HG03045 (cell line): ENCODE measurements around the gene DUOX2.
A peak's percentile ranks its signal among the peaks of the same experiment; 100 is the strongest.
"Not testable (repeated sequence)": the region's sequence is repeated elsewhere in the genome, so short reads cannot be mapped to it uniquely, and the experiment has no call there.

Experiments used
- ATAC-seq: cut with Tn5 transposase; IDR thresholded peaks from one replicate; pipeline ENCODE4 v1.9.1; 2021; ENCODE audit warnings: mild to moderate bottlenecking, moderate library complexity; ENCODE audit not compliant: unreplicated experiment

Gene DUOX2

DNA sequence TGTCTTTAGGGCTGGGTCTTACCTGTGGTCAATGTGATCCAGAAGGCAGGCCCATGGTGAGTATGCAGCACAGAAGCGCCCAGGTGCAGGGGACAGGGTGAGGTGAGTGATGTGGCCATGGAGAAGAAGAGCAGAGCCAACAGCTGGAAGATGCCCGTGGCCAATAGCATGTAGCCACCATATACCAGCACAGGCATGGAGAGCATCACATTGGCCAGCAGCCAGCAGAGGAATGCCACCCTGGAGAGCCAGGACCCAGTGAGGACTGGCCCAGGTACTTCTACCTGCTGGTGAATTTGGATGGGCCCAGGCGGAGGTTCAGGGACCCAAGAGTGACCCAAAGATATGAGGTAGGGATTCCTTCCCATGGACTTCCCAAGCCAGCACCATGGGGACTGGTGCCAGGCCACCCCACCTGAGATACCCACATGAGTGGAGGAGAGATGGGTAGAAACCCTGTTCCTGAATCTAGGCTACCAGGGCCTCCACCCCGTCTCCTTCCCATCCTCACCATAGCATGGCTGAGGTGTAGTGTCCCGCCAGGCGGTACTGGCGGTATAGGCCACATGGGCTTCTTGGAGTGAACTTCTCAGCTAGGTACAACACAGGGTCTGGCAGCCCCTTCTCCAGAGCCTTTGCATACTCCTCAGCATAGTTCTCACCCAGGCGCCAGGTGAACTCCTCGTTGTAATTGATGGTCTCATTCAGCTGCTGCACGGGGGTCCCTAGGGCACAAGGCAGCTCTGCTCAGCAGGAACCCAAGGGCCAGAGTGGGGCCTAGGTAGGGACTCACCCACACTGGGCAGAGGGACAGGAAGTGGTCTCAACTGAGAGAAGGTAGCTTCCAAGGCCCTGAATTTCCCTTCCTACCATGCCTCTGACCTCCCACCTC, 6.4 kb upstream of the DUOX2 start:
- no peak for ATAC-seq

DNA sequence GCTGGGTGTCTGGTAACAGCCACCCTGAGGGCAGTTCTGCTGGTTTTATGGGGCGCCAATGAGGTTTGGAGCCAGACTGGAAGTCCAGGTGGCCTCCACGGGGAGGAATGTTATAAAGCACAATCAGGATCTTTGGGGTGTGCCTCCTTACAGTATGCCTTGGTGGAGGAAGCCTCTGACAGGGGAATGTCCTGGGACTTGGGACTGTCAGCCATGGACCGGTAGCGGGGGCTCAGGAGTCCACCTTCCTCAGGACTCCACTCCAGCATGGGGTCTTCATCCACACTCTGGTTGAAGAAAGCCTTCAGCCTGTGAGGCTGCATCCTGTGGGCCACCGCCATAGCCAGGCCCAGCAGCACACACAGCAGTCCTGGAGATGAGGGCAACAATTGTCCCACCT, 5.0 kb upstream of the DUOX2 start:
- ATAC-seq: no peak

DNA sequence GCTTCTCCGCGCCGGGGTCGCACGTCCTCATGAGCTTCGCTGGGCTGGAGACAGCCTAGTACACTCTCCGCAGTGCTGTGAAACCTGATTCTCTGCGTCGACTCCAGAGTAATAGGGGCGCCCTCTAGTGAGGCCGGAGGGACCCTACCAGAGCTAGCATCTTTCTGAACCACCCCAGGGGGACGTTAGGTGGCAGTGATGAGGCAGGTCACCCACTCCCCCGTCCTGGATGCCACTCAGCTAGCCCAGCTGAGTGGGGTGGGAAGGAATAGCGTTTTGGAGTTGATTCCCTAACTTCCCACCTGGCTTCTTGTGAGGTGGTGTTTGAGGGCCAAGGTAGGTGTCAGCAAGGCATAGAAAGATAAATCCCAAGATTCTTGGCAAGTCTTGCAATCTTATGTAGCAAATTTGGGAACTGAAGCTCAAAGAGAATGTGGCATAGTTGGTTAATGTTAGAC, 4.2 kb upstream of the DUOX2 start:
- peak; percentile 85 for ATAC-seq

DNA sequence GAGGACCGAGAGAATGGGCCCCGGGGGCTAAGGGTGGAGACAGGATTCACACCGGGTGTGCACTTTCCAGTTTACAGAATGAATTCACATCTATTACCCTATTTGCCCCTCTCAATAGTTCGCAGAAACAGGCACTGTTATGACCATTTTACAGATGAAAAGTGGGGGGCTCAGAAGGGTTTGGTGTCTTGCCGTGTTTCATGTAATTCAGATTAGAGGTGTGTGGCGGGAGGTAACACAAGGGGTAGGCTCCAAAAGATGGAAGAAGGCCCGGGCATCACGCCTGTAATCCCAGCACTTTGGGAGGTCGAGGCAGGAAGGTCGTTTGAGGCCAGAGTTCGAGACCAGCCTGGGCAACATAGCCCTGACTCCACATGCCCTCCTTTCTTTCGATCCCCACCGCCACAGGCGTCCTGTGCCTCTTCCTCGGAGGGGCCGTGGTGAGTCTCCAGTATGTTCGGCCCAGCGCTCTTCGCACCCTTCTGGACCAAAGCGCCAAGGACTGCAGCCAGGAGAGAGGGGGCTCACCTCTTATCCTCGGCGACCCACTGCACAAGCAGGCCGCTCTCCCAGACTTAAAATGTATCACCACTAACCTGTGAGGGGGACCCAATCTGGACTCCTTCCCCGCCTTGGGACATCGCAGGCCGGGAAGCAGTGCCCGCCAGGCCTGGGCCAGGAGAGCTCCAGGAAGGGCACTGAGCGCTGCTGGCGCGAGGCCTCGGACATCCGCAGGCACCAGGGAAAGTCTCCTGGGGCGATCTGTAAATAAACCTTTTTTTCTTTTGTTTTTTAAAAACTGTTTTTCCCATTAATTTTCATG, 3.5 kb upstream of the DUOX2 start:
- ATAC-seq: peak; percentile 4

DNA sequence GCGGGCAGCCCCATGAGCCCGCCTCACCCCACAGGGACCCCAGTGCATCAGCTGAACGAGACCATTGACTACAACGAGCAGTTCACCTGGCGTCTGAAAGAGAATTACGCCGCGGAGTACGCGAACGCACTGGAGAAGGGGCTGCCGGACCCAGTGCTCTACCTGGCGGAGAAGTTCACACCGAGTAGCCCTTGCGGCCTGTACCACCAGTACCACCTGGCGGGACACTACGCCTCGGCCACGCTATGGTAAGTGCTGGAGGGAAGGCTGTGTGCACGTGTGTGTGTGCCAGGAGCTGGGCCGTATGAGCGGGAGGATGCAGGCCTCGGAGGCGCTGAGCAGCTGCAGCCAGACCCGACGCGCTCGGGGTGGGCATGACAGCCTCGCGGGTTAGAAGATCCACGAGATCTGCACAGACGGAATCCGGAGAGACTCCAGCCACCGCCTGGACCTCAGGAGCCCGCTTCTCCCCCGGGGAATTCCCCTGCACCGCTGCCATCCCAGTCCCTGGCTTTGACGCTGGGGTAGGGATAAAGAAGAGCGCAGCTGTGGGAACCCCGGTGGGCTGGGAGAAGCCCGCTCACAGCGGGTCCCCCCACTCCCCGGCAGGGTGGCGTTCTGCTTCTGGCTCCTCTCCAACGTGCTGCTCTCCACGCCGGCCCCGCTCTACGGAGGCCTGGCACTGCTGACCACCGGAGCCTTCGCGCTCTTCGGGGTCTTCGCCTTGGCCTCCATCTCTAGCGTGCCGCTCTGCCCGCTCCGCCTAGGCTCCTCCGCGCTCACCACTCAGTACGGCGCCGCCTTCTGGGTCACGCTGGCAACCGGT, 2.7 kb upstream of the DUOX2 start:
- ATAC-seq: no peak

DNA sequence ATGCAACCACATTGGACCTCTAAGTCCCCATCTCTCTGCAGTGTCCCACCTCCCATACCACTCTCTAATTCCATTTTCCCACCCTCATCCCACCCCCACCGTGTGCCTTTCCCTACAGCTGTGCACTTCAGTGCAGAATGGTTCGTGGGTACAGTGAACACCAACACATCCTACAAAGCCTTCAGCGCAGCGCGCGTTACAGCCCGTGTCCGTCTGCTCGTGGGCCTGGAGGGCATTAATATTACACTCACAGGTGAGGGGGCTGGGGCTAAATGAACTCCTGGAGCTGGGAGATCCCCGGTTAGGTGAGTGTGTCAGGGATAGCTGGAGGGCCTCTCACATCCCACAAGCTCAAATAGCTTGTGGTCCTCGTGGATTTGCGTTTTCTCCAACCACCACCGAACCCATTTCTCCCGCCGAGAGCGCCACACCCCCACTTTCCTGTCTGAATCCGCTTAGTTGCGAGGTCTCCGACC, 2.1 kb upstream of the DUOX2 start:
- ATAC-seq: no peak

DNA sequence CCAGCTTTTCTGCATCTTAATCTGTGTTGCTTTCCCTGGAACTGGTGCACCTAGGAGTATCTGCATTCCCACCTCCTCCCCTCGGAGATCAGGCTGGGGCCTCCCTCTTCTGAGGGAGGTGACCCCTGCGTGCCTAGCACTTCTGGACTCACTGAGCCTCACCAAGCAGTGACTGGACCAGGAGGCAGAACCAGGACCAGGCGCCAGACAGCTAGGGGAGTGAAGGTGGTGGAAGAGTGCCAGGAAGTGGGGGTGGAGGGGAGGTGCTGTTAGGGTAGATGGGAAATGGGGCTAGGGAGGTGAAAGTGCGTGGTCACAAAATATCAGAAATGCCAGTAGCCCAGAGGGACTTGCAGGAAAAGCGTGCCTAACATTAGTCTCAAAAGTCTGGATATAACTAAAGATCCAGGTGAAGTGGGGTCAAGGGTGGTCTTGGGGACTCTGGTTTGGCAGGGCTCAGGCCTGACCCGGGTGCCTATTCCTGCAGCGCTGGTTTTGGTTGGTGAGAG, 1.4 kb upstream of the DUOX2 start:
- ATAC-seq: no peak

DNA sequence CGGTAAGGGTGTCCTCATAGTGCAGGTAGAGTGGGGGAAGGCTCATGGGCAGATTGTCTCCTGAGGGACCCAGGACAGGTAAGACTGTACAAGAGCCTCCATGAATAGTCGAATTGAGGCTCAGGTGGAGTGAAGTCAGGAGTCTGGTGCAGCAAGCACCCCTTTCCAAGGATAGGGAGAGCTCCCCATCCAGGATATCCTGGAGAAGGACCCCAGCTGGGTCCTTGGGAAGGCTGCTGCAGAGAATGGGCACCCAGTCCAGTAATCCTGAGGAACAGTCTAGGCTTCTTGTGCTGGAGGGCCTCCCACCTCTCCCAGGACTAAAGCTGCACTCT, 746 bp upstream of the DUOX2 start:
- ATAC-seq: no peak

DNA sequence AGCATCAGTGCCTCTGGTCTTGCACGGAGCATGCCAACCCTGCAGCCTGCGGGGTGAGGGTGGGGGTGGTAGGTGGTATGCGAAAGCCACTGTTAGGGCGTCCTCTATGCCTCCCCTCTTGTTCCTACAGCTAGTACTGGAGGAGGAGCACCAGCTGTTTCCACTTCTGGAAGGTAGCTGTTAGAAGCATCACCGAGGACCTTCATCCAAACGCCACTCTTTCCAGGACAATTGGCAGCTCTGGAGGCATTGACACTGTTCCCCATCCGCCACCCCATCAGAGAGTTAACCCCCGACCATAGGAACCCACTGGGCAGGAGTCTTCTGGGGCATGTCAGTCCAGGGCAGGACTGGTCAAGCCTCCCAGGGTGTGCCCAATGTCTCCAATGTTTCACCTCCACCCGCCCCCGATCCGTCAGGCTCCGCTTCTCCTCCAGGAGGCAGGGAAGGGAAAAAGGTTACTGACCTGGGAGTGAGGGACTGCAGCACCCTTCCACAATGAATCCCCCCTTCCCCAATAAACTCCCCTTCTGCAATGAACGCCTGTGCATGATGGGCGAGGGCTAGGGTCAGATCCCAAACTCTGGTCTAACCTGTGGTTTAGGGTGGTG, 487 bp downstream of the DUOX2 start:
- ATAC-seq: no peak

DNA sequence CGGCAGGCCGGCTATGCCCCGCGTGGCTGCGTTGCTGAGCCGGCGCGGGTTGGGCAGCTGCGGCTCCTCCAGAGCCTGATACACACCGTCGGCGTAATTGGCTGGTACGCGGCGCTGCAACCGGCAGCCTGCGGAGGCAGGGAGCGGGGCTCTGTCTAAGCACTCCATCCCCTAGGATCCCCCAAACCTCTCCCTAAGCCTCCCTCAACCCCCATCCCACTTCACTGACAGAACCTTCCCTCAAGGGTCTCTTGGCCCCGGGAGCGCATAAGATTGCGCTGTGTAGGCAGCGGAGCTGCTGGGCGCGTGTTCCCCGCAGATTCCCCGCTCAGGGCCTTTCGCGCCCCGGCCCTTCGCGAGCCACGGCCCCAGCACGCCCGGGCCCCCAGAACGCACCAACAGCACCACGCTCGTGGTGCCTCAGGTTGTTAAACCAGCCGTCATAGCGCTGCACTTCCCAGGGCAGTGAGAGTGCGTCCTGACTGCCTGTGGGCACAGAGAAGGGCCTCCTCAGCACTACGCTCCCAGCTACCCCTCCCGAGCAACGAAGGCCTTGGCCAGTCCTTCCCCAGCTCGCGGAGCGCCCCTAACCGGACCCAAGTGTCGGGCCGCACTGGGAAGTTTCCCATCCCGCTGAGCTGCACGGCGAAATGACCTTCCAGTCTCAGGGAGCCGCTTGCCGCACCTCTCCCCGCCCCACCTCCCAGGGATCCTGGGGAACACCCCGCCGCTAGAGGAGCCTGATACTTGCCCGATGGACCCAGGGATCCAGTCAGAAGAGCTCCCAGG, 1.2 kb downstream of the DUOX2 start:
- ATAC-seq: no peak

DNA sequence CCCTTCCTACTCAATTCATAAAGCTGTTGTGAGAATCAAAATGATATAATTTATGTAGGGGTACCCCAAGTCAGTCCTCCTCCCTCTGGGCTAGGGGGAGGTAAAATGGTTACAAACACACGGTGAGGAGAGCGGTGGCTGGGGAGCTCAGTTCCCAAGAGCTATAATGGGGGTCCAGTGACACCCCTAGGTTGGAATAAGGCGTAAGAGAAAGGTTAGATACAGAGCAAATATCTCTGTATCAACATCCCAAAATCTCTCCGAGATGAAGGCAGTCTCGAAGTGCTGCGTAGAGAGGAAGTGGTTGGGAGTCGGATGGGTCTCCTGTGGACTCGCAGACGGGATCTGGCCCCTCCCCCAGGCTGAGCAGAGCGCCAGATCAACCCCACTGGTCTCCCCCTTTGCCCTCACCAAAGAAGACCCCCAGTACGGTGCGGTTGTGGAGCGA, 1.8 kb downstream of the DUOX2 start:
- ATAC-seq: no peak

DNA sequence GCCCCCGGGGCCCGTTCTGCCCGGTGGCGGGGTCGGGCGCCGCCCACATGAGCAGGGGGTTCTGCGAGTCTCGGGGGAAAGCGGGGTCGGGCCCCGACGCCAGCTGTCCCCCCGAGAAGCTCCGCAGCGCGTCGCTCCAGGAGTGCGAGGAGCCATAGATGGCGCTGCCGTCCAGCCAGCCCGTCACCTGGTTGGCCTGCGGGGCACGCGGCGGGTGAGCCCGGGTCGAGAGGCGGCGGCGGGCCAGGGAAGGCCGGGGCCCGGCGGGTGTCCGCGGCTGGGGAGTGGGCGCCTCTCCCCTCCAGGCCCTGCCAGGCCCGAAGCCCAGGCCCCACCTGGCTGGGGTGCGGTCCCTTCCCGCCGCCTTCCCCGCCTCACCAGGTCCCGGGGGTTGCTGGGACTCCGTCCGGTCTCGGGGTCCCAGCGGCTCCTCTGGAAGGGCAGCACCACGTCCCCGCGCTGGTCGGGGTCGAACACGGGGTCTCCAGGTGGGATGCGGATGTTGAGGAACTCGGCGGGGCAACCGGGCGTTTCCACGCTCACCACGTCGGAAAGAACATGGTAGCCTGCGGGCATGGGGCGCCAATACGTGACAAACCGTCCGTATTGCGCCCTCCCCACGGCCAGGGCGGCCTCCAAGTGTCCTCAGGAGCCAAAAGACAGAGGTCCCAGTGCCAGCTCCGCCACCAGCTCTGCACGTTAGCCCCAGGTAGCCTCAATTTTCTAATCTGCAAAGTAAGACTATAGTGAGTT, 2.4 kb downstream of the DUOX2 start:
- ATAC-seq: no peak

DNA sequence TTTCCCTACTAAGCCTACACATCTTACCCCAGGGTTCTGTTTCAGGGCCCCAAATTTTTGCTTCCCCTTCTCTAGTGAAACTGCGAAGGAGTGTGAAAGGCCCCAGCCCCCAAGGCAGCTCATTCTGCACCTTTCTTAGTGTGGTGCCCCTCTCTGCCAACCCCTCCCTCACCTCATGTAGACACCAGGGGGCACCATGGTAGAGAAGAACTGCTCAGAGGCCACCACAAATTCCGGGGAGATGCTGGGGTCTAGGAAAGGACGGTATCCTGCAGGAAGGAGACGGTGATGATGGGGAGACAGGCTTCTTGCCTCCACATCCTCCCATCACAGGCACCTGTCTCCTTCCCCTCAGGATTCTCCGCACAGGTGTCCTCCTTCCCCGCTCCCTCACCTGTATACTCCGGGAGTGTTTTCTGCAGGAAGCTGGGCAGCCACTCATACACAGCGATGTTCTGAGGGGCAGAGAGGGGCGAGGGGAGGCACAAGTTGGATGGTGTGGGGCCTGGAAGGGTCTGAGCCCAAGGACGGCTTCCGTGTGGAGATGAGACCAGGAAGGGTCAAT, 3.6 kb downstream of the DUOX2 start:
- no peak for ATAC-seq

DNA sequence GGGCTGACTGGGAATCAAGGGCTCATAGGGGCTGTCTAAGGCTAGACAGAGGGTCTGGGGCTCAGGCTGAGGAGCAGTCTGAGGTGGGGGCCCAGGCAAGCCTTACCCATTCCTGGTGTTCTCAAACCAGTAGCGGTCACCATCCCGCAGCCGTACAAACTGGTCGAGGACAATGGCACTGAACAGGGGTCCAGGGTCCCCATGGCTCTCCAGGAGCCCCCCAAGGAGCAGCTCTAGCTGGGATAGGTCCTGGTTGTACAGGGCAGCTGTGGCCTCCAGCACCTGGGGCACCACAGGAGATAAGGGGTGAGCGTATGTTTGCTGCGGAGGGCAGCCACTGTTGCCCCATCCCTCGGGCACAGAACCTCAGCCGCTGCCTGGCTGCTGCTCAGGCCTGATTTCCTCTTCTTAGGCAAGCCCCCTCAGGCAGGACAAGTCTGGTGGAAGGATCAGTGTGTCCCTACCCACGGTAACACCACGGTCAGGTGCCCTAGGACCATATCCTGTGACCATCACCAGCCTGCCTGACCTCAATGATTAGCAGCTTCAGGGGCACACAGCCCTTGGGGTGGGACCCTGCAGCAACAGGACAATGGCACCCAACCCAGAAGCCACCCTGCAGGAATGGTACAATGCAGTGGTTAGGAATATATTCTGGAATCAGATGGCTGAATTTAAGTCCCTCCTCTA, 5.9 kb downstream of the DUOX2 start:
- no peak for ATAC-seq

DNA sequence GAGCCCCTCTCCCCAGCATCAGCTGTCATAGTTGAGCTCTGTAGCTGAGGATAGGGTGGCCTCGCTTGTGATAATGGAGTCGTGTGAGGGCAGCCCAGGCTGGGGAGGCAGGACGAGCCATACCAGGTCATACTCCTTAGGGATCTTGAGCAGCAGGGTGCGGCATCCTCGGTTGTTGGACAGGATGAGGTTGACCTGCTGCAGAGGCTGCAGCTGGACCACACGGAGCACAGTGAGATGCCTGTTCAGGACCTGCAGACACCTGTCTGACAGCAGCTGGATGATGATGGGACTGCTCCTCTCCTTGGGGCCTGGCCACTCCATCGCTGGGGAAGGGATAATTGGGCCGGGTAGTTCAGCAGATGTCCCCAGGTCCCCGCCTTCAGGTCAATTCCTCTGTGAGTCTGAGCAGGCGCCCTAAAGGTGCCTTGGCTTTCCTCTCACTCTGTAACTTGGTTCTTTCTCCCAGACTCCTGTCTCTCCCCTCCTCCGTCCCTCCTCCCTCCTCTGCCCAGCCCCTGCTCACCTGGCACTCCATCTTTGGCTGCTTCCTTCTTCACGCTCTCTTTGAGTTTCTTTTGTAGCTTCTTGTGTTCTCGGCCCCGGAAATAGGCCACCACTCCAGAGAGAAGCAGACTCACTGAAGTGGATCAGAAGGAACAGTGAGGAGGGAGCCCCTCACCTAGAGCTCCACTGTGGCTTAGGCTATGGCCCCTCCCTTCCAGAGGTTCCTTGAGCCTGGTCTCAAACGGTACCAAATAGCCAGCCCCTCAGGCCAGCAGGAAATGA, 7.8 kb downstream of the DUOX2 start:
- no peak for ATAC-seq

DNA sequence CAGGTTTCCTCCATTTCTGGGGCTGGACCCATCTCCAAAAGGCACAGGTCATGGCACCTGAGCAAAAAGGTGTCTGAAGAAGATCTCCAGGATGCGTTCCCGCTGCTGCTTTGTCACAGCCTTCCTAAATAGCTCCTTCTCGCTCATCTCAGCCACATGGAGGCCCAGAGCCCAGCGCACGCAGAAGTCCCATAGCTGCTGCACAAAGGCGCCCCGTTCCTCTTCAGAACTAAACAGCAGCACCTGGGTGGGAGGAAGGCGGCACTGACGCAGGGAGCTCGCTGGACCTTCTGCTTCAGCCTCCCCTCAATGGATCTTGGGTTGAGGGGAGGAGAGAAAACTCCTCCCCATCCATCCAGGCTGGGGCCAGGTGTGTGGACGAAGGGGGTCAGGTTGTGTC, 8.4 kb downstream of the DUOX2 start:
- ATAC-seq: no peak

DNA sequence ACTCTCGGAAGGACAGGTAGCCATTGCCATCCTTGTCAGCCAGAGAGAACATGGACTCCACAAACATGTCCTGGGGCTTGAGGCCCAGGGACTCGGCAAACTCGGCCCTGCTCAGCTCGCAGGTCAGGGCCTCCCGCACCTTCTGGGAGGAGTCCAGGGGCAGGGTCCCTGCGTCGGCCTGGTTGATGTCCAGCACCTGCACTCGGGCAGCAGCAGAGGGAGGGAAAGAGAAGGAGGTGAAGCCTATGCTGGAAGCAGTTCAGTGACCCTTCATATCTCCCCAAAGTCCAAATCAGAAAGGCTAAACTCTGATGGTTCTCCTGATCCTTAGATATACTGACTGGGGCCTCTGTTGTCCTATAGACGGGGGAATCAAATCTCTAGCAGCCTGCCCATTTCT, 9.8 kb downstream of the DUOX2 start:
- not testable (repeated sequence) for ATAC-seq
